Esophagus squamous epithelium (tissue), 4 donors: ENCODE data around the gene PSMA4.

ENCODE experiments used
- CTCF ChIP-seq, 6 experiments: fragments of 450-650 bp in 4 of 6; fragments of 200-600 bp in 2 of 6; sonication (generic) in 2 of 6; IDR thresholded peaks; one replicate each; pipeline ENCODE4 v1.5.1; 2016 to 2019; ENCODE audit warnings: antibody characterized with exemption in 6 of 6, mild to moderate bottlenecking in 4 of 6, moderate library complexity in 4 of 6
- POLR2A ChIP-seq, 4 donors: fragments of 450-650 bp; IDR thresholded peaks; one replicate each; pipeline ENCODE4 v1.6.1; 2017; ENCODE audit warnings: antibody characterized with exemption in 4 of 4, mild to moderate bottlenecking in 4 of 4, moderate library complexity in 3 of 4

GRCh38 chr15:78536134-78536533 is 4.1 kb upstream of the PSMA4 start:
- TF ChIP-seq CTCF (IDR thresholded peaks at IDR 0.05) (no peak), POLR2A (IDR thresholded peaks at IDR 0.05) (no peak)
